Lung (tissue), 12 donors: ENCODE data around the gene LYST. TPM values are rescaled to one million over a fixed set of nuclear protein-coding genes. Genes with fewer than 3 reads are reported as not detected.

Experiments used
- ATAC-seq: fragments of 200-7000 bp; cut with Tn5 transposase; one replicate; pipeline ENCODE4 v1.9.1; 2020; ENCODE audit warnings: moderate number of reproducible peaks; ENCODE audit not compliant: insufficient read depth, low FRiP score
- DNase-seq, 3 donors: peaks; one replicate each; pipeline ENCODE4 v3.0.0-alpha.2; 2013 to 2017
- H3K27ac ChIP-seq, 2 donors: one replicate each; pipeline ENCODE4 v1.5.1; 2013; ENCODE audit warnings: mild to moderate bottlenecking in 2 of 2, moderate library complexity in 2 of 2, control low read depth in 1 of 2, inconsistent platforms in 1 of 2, low read depth in 1 of 2, low read length in 1 of 2
- H3K27me3 ChIP-seq, 3 donors: one replicate each; pipeline ENCODE4 v1.5.1; 2013; ENCODE audit warnings: low read length in 2 of 3; ENCODE audit not compliant: control insufficient read depth in 3 of 3, insufficient read depth in 3 of 3
- H3K36me3 ChIP-seq, 4 donors: one replicate each; pipeline ENCODE4 v1.5.1; 2013; ENCODE audit warnings: low read length in 4 of 4, mild to moderate bottlenecking in 1 of 4, moderate library complexity in 1 of 4; ENCODE audit not compliant: control insufficient read depth in 4 of 4, insufficient read depth in 4 of 4
- H3K4me1 ChIP-seq, 5 donors: one replicate each; pipeline ENCODE4 v1.5.1; 2013; ENCODE audit warnings: low read length in 5 of 5, mild to moderate bottlenecking in 2 of 5, moderate library complexity in 1 of 5; ENCODE audit not compliant: control insufficient read depth in 5 of 5, insufficient read depth in 5 of 5
- H3K4me3 ChIP-seq: one replicate; pipeline ENCODE4 v1.5.1; 2013; ENCODE audit warnings: mild to moderate bottlenecking, control low read depth, moderate library complexity
- H3K9ac ChIP-seq, 2 donors: one replicate each; pipeline ENCODE4 v1.5.1; 2013; ENCODE audit warnings: low read length in 2 of 2, control low read depth in 1 of 2; ENCODE audit not compliant: insufficient read depth in 1 of 2
- H3K9me3 ChIP-seq, 4 donors: one replicate each; pipeline ENCODE4 v1.5.1; 2013; ENCODE audit warnings: low read length in 3 of 4, mild to moderate bottlenecking in 1 of 4, moderate library complexity in 1 of 4; ENCODE audit not compliant: control insufficient read depth in 4 of 4, insufficient read depth in 3 of 4
- WGBS, 2 donors: extraction: QIAGEN DNeasy Blood & Tissue Kit; methylation state at CpG; one replicate each; pipeline ENCODE4 v1.1.7; 2013; 5-methylcytosine and 5-hydroxymethylcytosine counted together
- polyA plus RNA-seq, 2 donors: library from polyadenylated mRNA; stranded (reverse); fragments of 200-250 nt; gene quantifications; one replicate each; pipeline ENCODE4 v1.2.1, GENCODE V29; 2013
- total RNA-seq, 2 donors: library from RNA; depleted of rRNA in 1 of 2; stranded (reverse); fragments of >200 nt in 1 of 2; gene quantifications; one replicate each; pipeline ENCODE4 v1.2.1, GENCODE V29; 2014 to 2021
- TF ChIP-seq, protein P1 (sequence below): IDR thresholded peaks from 2 replicates; pipeline ENCODE4 v1.5.1; 2012; ENCODE audit warnings: mild to moderate bottlenecking; ENCODE audit errors: control extremely low read depth, extremely low read depth
- donor health status: control.
- donor health status: control.
- donor health status: Bipolar disorder and iron deficiency.
- donor health status: healthy.
- donor health status: DM: yes; HTN: yes; CAD: no.

LYST gene
- total and polyA plus RNA-seq, 4 donors = 9.8 to 82.7 (median 31.7) TPM

DNA sequence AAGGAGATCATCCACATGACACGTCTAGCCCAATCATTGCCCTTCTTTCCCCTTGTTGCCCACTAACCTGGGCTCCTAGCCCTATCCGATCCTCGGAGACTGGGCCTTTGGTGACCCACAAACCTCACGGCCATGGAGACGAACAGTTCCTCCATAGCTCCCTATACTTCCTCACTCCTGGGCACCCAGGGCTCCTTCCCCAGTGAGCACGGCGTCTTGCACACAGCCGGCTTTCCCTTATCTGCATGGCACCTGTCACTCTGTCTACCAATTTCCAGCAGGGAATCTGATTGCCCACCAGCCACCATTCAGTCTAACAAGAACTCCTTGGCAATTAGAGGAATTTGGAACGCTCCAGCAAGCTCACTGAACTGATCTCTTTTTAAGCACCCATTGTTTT is 220.2 kb downstream of the LYST start:
- Histone ChIP-seq H3K4me3 (no peak overlapping the region), H3K4me1 (peaks cover 2 to 15% (median 9%) of the 10 kb centered on the region in 5 donors), H3K36me3 (no peaks in the 10 kb centered on the region), H3K27ac (no peak overlapping the region), H3K9me3 (peaks cover 0 to 7% (median 0%) of the 10 kb centered on the region in 4 donors), H3K9ac (no peak overlapping the region), H3K27me3 (peaks cover 7 to 20% (median 18%) of the 10 kb centered on the region in 3 donors)
- TF ChIP-seq, protein P1, sequence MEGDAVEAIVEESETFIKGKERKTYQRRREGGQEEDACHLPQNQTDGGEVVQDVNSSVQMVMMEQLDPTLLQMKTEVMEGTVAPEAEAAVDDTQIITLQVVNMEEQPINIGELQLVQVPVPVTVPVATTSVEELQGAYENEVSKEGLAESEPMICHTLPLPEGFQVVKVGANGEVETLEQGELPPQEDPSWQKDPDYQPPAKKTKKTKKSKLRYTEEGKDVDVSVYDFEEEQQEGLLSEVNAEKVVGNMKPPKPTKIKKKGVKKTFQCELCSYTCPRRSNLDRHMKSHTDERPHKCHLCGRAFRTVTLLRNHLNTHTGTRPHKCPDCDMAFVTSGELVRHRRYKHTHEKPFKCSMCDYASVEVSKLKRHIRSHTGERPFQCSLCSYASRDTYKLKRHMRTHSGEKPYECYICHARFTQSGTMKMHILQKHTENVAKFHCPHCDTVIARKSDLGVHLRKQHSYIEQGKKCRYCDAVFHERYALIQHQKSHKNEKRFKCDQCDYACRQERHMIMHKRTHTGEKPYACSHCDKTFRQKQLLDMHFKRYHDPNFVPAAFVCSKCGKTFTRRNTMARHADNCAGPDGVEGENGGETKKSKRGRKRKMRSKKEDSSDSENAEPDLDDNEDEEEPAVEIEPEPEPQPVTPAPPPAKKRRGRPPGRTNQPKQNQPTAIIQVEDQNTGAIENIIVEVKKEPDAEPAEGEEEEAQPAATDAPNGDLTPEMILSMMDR = no peak
- WGBS, 2 donors = 82 to 89% methylated on average over 9 of the region's 9 CpGs
- ATAC-seq (no peak), DNase-seq (no peak)

GRCh38 chr1:235644693-235645305 is 221.9 kb downstream of the LYST start:
- WGBS, 2 donors = 87 to 95% methylated on average over 12 to 13 of the region's 13 CpGs
- peaks cover 7 to 11% (median 8%) of the 10 kb centered on the region in 3 donors for H3K27me3 ChIP-seq
- H3K9ac ChIP-seq = no peak overlapping the region
- H3K9me3 ChIP-seq = peaks cover 0 to 5% (median 0%) of the 10 kb centered on the region in 4 donors
- no peaks in the 10 kb centered on the region for H3K36me3 ChIP-seq
- DNase-seq (no peak), ATAC-seq (no peak)
- H3K4me1 ChIP-seq = peaks cover 2 to 13% (median 5%) of the 10 kb centered on the region in 5 donors
- H3K27ac ChIP-seq = no peak overlapping the region
- no peak overlapping the region for H3K4me3 ChIP-seq
- TF ChIP-seq, protein P1 = no peak

GRCh38 chr1:235643837-235644692 is 222.6 kb downstream of the LYST start:
- ATAC-seq (no peak), DNase-seq (no peak)
- 92 to 94% methylated on average over 22 to 23 of the region's 23 CpGs for WGBS, 2 donors
- H3K27ac ChIP-seq = no peak overlapping the region
- TF ChIP-seq, protein P1 = no peak
- peaks cover 0 to 11% (median 4%) of the 10 kb centered on the region in 5 donors for H3K4me1 ChIP-seq
- H3K9ac ChIP-seq = no peak overlapping the region
- H3K4me3 ChIP-seq = no peak overlapping the region
- no peaks in the 10 kb centered on the region for H3K36me3 ChIP-seq
- peaks cover 0 to 5% (median 0%) of the 10 kb centered on the region in 4 donors for H3K9me3 ChIP-seq
- H3K27me3 ChIP-seq = peaks cover 7 to 11% (median 8%) of the 10 kb centered on the region in 3 donors
